CMK (cell line): ENCODE results near the gene KBTBD2.
"Not testable (repeated sequence)": the region's sequence is repeated elsewhere in the genome, so short reads cannot be mapped to it uniquely, and the experiment has no call there.

Source experiments
- DNase-seq: peaks from one replicate; pipeline ENCODE4 v3.0.0-alpha.2; 2010; ENCODE audit warnings: low read depth

Gene KBTBD2

GRCh38 chr7:32891043-32891799 lies at the start of gene KBTBD2:
KBTBD2 (minus strand) TSS chr7:32891760; CDS start chr7:32879604, 12,156 bp downstream.
- DNase-seq: peak; percentile 72

GRCh38 chr7:32941181-32941580 lies 49.6 kb upstream of the KBTBD2 start:
- no peak for DNase-seq

- DNase-seq: no peak
These were observed 46.0 kb upstream of the KBTBD2 start for GRCh38 chr7:32937344-32938174.

- no peak for DNase-seq
These were observed 45.1 kb upstream of the KBTBD2 start for GRCh38 chr7:32936689-32937088.

- DNase-seq: no peak
These were observed 44.0 kb upstream of the KBTBD2 start for GRCh38 chr7:32935558-32935957.

- no peak for DNase-seq
These were observed 38.8 kb upstream of the KBTBD2 start for GRCh38 chr7:32930378-32930777.

- DNase-seq: no peak
These were observed 38.0 kb upstream of the KBTBD2 start for GRCh38 chr7:32929430-32930143.

GRCh38 chr7:32928785-32929298 lies 37.3 kb upstream of the KBTBD2 start:
- no peak for DNase-seq

- DNase-seq: no peak
These were observed 30.3 kb upstream of the KBTBD2 start for GRCh38 chr7:32921896-32922295.

- DNase-seq: not testable (repeated sequence)
These were observed 25.4 kb upstream of the KBTBD2 start for GRCh38 chr7:32916994-32917393.

- DNase-seq: no peak
These were observed 24.4 kb upstream of the KBTBD2 start for GRCh38 chr7:32916006-32916405.

- DNase-seq: no peak
These were observed 23.5 kb upstream of the KBTBD2 start for GRCh38 chr7:32915041-32915536.

GRCh38 chr7:32914184-32914583 lies 22.6 kb upstream of the KBTBD2 start:
- no peak for DNase-seq

- DNase-seq: no peak
These were observed 18.6 kb upstream of the KBTBD2 start for GRCh38 chr7:32910195-32910594.

- DNase-seq: peak; percentile 88
These were observed 13.7 kb upstream of the KBTBD2 start for GRCh38 chr7:32905175-32905662.

GRCh38 chr7:32901629-32902028 lies 10.1 kb upstream of the KBTBD2 start:
- DNase-seq: no peak

- no peak for DNase-seq
These were observed 9.0 kb upstream of the KBTBD2 start for GRCh38 chr7:32900433-32900995.

GRCh38 chr7:32897376-32897775 lies 5.8 kb upstream of the KBTBD2 start:
- not testable (repeated sequence) for DNase-seq

- no peak for DNase-seq
These were observed 5.2 kb upstream of the KBTBD2 start for GRCh38 chr7:32896564-32897347.

- DNase-seq: no peak
These were observed 2.6 kb upstream of the KBTBD2 start for GRCh38 chr7:32894171-32894570.

- DNase-seq: no peak
These were observed 2.2 kb upstream of the KBTBD2 start for GRCh38 chr7:32893722-32894121.
